ENCODE data around the gene OGT.
"Not testable (repeated sequence)": the region's sequence is repeated elsewhere in the genome, so short reads cannot be mapped to it uniquely, and the experiment has no call there.

OGT gene

DNA sequence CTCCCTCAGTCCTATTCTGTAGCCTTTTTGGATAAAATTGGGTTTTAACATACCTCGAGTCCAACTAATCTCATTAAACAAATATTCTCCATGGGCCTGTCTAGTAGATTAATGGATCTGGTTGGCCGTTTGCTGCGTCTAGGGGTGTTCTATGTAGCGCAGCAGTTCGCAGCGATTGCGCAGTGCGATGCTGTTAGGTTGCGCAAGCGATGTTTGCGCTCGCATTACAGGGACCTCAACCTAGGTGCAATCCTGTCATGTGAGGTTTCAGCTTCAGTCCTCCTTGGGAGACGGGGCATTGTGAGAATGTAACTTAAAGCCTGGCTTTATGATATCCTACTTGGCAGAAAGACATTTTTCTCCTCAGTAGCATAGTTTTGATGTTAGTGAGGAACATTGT lies 14.0 kb downstream of the OGT start:
- Histone ChIP-seq H3K36me3 (ENCODE audit: insufficient read depth, low read length) (peaks cover 12% of the 10 kb centered on the region; the same call in 1 of the 2 replicates), H3K9me3 (ENCODE audit: control insufficient read depth, insufficient read depth, low read length) (no peaks in the 10 kb centered on the region), H3K9ac (ENCODE audit: low read depth, low read length) (no peak overlapping the region), H3K4me1 (ENCODE audit: insufficient read depth, low read length) (peaks cover 24% of the 10 kb centered on the region; the same call in 1 of the 2 replicates)

DNA sequence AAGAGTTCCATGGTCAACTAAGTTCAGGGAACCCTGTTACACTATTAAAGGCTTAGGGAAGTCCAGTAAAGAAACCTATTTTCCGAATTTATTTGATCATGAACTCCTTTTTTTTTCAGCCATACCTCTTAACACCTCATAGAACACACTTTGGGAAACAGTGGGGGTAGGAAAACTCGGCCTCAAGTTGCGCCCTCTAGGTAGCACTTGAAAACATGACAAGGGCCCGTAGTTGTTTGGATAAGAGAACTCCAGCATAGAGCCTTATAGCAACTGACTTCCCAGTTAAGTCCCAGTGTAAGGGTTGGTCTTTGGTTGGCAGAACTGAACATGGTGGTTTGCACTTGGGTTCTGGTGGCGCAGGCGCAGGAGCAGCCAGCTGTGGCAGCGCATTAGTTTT lies 14.4 kb downstream of the OGT start:
- Histone ChIP-seq H3K9me3 (ENCODE audit: control insufficient read depth, insufficient read depth, low read length) (no peaks in the 10 kb centered on the region), H3K36me3 (ENCODE audit: insufficient read depth, low read length) (peaks cover 12% of the 10 kb centered on the region; the same call in 1 of the 2 replicates), H3K9ac (ENCODE audit: low read depth, low read length) (no peak overlapping the region), H3K4me1 (ENCODE audit: insufficient read depth, low read length) (peaks cover 22% of the 10 kb centered on the region; the same call in 1 of the 2 replicates)

DNA sequence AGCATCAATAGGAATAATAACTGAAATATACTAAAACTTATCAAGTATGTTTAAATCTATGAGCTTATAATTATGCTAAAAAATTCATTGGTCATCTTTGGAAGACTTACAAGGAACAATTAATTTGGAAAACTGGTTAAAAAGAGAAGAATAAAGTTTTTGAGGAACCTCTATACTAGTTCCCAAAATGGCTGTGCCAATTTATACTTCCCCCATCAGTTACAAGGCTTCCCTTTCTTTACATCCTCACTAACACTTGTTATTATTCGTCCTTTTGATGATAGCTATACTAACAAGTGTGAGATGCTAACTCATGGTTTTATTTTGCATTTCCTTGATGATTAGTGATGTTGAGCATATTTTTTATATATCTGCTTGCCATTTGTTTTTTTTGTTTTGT lies 17.1 kb downstream of the OGT start:
- Histone ChIP-seq H3K36me3 (ENCODE audit: insufficient read depth, low read length) (peaks cover 12% of the 10 kb centered on the region; the same call in 1 of the 2 replicates), H3K9me3 (ENCODE audit: control insufficient read depth, insufficient read depth, low read length) (no peaks in the 10 kb centered on the region), H3K9ac (ENCODE audit: low read depth, low read length) (no peak overlapping the region), H3K4me1 (ENCODE audit: insufficient read depth, low read length) (peaks cover 13% of the 10 kb centered on the region; the same call in 1 of the 2 replicates)

DNA sequence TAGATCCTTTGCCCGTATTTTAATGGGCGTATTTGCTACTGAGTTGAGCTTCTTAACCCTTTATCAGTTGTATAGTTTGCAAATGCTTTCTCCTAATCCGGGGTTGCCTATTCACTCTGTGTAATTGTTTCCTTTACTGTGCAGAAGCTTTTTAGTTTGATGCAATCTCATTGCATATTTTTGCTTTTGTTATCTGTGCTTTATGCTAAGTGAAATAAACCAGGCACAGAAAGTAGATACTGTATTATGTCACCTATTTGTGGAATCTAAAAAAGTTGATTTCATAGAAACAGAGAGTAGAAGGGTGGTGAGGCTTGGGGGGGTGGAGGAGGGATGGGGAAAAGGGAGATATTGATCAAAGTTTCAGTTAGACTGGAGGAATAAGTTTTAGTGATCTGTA lies 17.7 kb downstream of the OGT start:
- H3K4me1 ChIP-seq (ENCODE audit: insufficient read depth, low read length) = peaks cover 9% of the 10 kb centered on the region; the same call in 1 of the 2 replicates
- no peaks in the 10 kb centered on the region for H3K9me3 ChIP-seq (ENCODE audit: control insufficient read depth, insufficient read depth, low read length)
- H3K9ac ChIP-seq (ENCODE audit: low read depth, low read length) = no peak overlapping the region
- peaks cover 9% of the 10 kb centered on the region; the same call in 1 of the 2 replicates for H3K36me3 ChIP-seq (ENCODE audit: insufficient read depth, low read length)

DNA sequence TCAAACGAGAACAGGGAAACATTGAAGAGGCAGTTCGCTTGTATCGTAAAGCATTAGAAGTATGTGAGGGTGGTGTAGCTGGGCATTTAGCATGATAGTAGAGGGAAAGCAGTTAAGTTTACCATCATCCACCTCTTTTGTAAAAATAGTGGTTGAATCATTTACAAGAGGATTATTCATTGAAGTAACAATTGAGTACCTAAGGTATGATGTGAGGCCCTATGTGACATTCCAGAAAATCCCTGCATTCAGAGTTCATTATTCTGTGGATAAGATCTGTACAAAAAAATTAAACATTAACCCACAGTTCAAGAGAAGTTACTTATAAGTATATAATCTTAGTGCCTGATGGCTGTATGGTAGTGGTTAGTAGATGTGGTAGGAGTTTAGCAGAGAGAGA lies 23.1 kb downstream of the OGT start:
- Histone ChIP-seq H3K9ac (ENCODE audit: low read depth, low read length) (no peak overlapping the region), H3K4me1 (ENCODE audit: insufficient read depth, low read length) (no peaks in the 10 kb centered on the region), H3K9me3 (ENCODE audit: control insufficient read depth, insufficient read depth, low read length) (no peaks in the 10 kb centered on the region), H3K36me3 (ENCODE audit: insufficient read depth, low read length) (peaks cover 7% of the 10 kb centered on the region; the same call in 1 of the 2 replicates)

DNA sequence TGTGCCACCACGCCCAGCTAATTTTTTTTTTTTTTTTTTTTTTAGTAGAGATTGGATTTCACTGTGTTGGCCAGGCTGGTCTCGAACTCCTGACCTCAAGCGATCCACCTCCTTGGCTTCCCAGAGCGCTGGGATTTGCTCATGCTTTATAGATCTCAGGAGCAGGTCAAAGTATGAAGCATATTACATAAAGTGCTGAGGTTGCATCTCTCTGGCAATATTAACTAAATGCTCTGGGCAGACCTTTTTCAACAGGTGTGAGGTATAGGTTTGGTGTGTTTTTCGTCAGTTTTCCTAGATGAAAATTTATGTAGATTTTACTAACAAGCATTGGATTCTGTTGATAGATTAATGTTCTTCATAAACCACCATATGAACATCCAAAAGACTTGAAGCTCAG lies 26.0 kb downstream of the OGT start:
- no peak overlapping the region for H3K9ac ChIP-seq (ENCODE audit: low read depth, low read length)
- peaks cover 16% of the 10 kb centered on the region for H3K36me3 ChIP-seq (ENCODE audit: insufficient read depth, low read length)
- no peaks in the 10 kb centered on the region for H3K4me1 ChIP-seq (ENCODE audit: insufficient read depth, low read length)
- no peaks in the 10 kb centered on the region for H3K9me3 ChIP-seq (ENCODE audit: control insufficient read depth, insufficient read depth, low read length)

DNA sequence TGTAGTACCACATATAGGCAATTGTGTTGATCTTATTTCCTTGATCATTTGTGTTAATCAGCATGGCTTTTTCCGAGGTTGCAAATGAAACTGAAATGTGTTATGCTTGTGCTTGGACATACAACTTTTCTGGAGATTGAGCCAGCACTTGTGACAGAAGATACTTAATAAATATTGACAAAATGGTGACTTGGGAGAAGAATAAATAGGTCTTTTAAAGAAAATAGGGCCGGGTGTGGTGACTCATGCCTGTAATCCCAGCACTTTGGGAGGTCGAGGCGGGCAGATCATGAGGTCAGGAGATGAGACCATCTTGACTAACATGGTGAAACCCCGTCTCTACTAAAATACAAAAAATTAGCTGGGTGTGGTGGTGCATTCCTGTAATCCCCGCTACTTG lies 26.9 kb downstream of the OGT start:
- peaks cover 16% of the 10 kb centered on the region for H3K36me3 ChIP-seq (ENCODE audit: insufficient read depth, low read length)
- not testable (repeated sequence) for H3K9me3 ChIP-seq (ENCODE audit: control insufficient read depth, insufficient read depth, low read length); H3K4me1 ChIP-seq (ENCODE audit: insufficient read depth, low read length); H3K9ac ChIP-seq (ENCODE audit: low read depth, low read length)

DNA sequence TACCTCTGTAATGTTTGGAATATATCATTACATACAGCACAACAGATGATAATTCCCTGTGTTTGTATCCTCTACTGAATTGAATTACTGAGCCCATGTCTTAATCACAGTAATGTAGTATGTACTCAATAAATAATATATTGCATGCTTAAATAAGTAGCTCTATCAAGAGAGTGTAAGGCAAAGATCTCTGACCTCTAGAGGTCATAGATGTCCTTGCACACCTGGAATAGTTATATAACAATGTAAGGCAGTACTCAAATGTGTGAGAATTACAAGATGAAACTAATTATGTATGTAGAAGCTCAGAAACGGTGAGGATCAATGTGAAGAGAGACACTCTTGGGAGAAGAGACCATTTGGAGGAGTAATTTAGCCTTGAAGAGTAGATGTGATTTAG lies 31.0 kb downstream of the OGT start:
- H3K9ac ChIP-seq (ENCODE audit: low read depth, low read length) = no peak overlapping the region
- H3K4me1 ChIP-seq (ENCODE audit: insufficient read depth, low read length) = no peaks in the 10 kb centered on the region
- peaks cover 26% of the 10 kb centered on the region for H3K36me3 ChIP-seq (ENCODE audit: insufficient read depth, low read length)
- no peaks in the 10 kb centered on the region for H3K9me3 ChIP-seq (ENCODE audit: control insufficient read depth, insufficient read depth, low read length)

DNA sequence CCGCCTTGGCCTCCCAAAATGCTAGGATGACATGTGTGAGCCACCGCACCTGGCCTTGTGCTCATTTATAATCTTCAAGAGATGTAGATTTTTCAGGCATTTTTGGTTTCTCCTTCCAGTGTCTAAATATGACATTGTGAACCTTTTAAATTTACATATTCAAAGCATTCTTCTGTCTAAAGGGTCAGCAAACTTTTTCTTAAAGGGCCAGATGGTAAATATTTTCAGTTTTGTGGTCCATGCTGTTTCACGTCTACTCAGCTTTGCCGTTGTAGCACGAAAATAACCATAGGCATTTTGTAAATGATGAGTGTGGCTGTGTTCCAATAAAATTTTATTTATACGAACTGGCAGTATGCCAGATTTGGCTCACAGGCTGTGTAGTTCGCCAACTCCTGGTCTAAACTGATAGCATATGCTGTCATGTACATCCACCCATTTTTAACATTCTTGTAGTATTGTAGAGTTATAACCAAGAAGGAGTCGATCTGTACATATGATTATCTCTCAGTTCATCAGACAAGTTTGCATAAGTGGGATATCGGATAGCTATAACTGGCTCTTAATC lies 32.7 kb downstream of the OGT start:
- Histone ChIP-seq H3K4me1 (ENCODE audit: insufficient read depth, low read length) (no peaks in the 10 kb centered on the region), H3K9ac (ENCODE audit: low read depth, low read length) (no peak overlapping the region), H3K36me3 (ENCODE audit: insufficient read depth, low read length) (peaks cover 20% of the 10 kb centered on the region), H3K9me3 (ENCODE audit: control insufficient read depth, insufficient read depth, low read length) (no peaks in the 10 kb centered on the region)

DNA sequence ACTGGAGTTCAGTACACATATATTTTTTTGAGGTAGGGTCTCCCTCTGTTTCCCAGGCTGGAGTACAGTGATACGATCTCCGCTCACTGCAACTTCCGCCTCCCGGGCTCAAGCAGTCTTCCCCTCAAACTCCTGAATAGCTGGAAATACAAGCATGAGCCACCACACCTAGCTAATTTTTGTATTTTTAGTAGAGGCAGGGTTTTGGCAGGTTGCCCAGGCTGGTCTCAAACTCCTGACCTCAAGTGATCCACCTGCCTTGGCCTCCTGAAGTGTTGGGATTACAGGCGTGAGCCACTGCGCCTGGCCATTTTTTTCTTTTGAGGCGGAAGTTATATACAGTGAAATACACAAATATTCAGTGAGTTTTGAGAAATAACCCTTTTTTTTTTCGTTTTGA lies 38.5 kb downstream of the OGT start:
- H3K36me3 ChIP-seq (ENCODE audit: insufficient read depth, low read length); H3K9me3 ChIP-seq (ENCODE audit: control insufficient read depth, insufficient read depth, low read length); H3K4me1 ChIP-seq (ENCODE audit: insufficient read depth, low read length); H3K9ac ChIP-seq (ENCODE audit: low read depth, low read length): not testable (repeated sequence)

DNA sequence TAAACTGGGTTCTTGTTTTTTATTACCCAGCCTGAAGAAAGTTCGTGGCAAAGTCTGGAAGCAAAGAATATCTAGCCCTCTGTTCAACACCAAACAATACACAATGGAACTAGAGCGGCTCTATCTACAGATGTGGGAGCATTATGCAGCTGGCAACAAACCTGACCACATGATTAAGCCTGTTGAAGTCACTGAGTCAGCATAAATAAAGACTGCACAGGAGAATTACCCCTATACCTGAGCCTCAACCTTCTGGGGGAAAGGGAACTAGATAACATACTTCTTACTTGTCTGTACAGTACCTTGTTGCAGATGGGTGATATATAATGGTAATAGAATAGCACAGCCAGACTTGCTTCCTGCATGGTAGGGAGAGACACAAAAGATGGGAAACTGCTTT lies 40.7 kb downstream of the OGT start:
- no peaks in the 10 kb centered on the region for H3K36me3 ChIP-seq (ENCODE audit: insufficient read depth, low read length)
- no peaks in the 10 kb centered on the region for H3K9me3 ChIP-seq (ENCODE audit: control insufficient read depth, insufficient read depth, low read length)
- no peaks in the 10 kb centered on the region for H3K4me1 ChIP-seq (ENCODE audit: insufficient read depth, low read length)
- no peak overlapping the region for H3K9ac ChIP-seq (ENCODE audit: low read depth, low read length)

DNA sequence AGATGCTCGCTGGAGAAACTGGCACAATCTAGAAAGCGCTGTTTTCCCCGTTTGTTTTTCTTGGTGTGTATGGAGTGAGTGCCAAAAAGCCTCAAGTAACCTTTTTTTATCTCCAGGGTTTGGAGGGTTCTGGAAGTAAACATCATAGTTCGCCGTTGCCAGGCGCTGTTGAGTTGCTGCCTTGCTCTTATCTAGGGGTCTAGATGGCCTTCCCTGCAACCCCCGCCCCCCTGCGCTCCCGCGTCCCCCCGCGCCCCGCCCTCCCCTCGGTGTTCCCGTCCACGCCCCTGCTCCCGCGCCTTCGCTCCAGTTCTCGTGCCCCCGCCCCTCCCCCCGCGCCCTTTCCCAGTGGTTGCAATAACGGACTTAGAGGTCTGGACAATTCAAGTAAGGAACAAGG lies 44.8 kb downstream of the OGT start:
- Histone ChIP-seq H3K4me1 (ENCODE audit: insufficient read depth, low read length) (no peaks in the 10 kb centered on the region), H3K9ac (ENCODE audit: low read depth, low read length) (no peak overlapping the region), H3K36me3 (ENCODE audit: insufficient read depth, low read length) (no peaks in the 10 kb centered on the region), H3K9me3 (ENCODE audit: control insufficient read depth, insufficient read depth, low read length) (no peaks in the 10 kb centered on the region)

DNA sequence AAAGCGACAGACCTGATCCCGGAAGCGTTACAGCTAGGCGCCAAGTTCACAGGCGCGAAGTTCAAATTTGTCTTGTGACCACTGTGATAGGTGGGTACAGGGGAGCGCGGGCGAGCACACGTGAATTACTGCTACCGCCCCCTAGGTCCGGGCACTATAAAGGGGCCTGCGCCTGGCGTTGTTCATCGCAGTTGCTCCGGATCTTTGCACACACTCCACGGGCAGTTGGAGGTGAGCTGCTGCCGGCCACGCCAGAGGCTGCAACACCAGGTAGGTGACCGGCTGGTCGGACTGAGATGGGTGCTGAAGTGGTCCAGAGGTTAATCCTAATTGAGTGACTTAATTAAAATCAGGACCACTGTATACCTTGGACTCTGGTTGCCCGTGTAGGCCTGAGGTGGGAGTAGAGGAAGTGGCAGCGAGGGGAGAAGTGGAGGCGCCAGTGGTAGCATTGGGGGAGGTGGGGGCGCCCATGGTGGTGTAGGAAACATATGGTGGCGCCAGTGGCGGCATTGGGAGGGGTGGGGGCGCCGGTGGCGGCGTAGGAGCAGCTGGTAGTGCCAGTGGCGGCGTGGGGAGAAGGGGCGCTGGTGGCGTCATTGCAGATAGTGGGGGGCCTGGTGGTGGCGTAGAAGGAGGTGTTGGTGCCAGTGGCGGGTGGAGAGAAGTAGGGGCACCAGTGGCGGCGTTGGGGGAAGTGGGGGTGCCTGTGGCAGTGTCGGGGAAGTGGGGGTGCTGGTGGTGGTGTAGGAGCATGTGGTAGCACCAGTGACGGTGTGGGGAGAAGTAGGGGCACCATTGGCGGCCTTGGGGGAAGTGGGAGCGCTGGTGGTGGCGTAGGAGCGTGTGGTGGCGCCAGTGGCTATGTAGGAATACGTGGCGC lies 45.6 kb downstream of the OGT start, which contains the start of gene GCNA:
TSS of gene GCNA (plus strand) at position 185 of the 883 bp plus-strand sequence. CDS start 2,385 bp downstream, outside the sequence.
- no peaks in the 10 kb centered on the region for H3K9me3 ChIP-seq (ENCODE audit: control insufficient read depth, insufficient read depth, low read length)
- no peaks in the 10 kb centered on the region for H3K4me1 ChIP-seq (ENCODE audit: insufficient read depth, low read length)
- no peaks in the 10 kb centered on the region for H3K36me3 ChIP-seq (ENCODE audit: insufficient read depth, low read length)
- H3K9ac ChIP-seq (ENCODE audit: low read depth, low read length) = no peak within 1 kb of the TSS

DNA sequence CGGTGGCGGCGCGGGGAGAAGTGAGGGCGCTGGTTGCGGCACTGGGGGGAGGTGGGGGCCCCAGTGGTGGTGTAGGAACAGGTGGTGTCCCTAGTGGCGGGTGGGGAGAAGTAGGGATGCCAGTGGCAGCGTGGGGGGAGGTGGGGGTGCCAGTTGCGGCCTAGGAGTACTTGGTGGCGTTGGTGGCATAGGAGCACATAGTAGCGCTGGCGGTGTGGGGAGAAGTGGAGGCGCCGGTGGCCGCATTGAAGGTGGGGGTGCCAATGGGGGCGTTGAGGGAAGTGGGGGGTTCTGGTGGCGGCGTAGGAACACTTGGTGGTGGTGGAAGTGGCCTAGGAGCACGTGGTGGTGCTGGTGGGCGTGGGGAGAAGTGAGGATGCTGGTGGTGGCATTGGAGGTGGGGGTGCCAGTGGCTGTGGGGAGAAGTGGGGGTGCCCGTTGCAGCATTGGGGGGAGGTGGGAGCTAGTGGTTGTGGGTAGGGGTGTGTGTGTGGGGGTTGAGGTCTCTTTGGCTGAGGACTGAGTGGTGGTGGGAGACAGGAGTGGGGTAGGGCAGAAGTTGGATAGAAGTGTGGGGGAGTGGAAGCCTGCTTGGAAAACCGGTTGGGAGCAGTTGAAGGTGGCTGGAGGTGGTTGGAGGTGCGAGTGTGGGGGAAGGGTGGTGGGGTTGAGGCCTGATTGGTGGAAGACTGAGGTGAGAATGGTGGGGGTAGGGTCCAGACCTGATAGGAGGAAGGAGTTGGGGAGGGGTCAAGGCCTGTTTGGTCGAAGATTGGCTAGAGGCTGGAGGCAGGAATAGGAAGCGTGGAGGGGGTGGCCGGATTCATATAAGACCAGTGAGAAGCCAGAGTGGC lies 46.5 kb downstream of the OGT start:
- Histone ChIP-seq H3K4me1 (ENCODE audit: insufficient read depth, low read length) (no peaks in the 10 kb centered on the region), H3K9ac (ENCODE audit: low read depth, low read length) (no peak overlapping the region), H3K36me3 (ENCODE audit: insufficient read depth, low read length) (no peaks in the 10 kb centered on the region), H3K9me3 (ENCODE audit: control insufficient read depth, insufficient read depth, low read length) (no peaks in the 10 kb centered on the region)

Data from ES-I3 (cell line).